HPDE6-E6E7 (cell line): ENCODE results near the gene RGS12.
A peak's percentile ranks its signal among the peaks of the same experiment; 100 is the strongest.

ENCODE experiments used
- DNase-seq: peaks from one replicate; pipeline ENCODE4 v3.0.0; 2011; ENCODE audit warnings: missing footprints; ENCODE audit errors: extremely low spot score

The RGS12 gene

GRCh38 chr4:3292571-3293400 is at the start of gene RGS12:
Gene RGS12 (plus strand): TSS chr4:3293021. CDS start chr4:3316171, 23,150 bp downstream.
- DNase-seq = peak; percentile 99

GRCh38 chr4:3243136-3243780 is 49.6 kb upstream of the RGS12 start:
- DNase-seq = no peak

- no peak for DNase-seq
Measured at GRCh38 chr4:3244002-3244401, 48.8 kb upstream of the RGS12 start.

- DNase-seq = no peak
Measured at GRCh38 chr4:3244747-3245146, 48.1 kb upstream of the RGS12 start.

GRCh38 chr4:3245676-3246075 is 47.1 kb upstream of the RGS12 start:
- DNase-seq = no peak

GRCh38 chr4:3246458-3247398 is 46.1 kb upstream of the RGS12 start:
- DNase-seq = no peak

GRCh38 chr4:3247399-3248177 is 45.2 kb upstream of the RGS12 start:
- DNase-seq = no peak

- no peak for DNase-seq
Measured at GRCh38 chr4:3248178-3248480, 44.7 kb upstream of the RGS12 start.

- DNase-seq = no peak
Measured at GRCh38 chr4:3248811-3249661, 43.8 kb upstream of the RGS12 start, which contains the start of gene MSANTD1. Gene MSANTD1 (plus strand): TSS chr4:3249159. CDS start chr4:3249223, 64 bp downstream.

GRCh38 chr4:3249711-3250437 is 42.9 kb upstream of the RGS12 start:
- no peak for DNase-seq

GRCh38 chr4:3250438-3250955 is 42.3 kb upstream of the RGS12 start:
- DNase-seq = no peak

GRCh38 chr4:3250956-3251690 is 41.7 kb upstream of the RGS12 start:
- no peak for DNase-seq

- DNase-seq = no peak
Measured at GRCh38 chr4:3251691-3252479, 40.9 kb upstream of the RGS12 start.

GRCh38 chr4:3252480-3252828 is 40.4 kb upstream of the RGS12 start:
- no peak for DNase-seq

GRCh38 chr4:3252831-3253641 is 39.8 kb upstream of the RGS12 start:
- DNase-seq = no peak

GRCh38 chr4:3253808-3254207 is 39.0 kb upstream of the RGS12 start:
- DNase-seq = no peak
